ENCODE data around the gene ANKRD63. TPM values are rescaled to one million over a fixed set of nuclear protein-coding genes. Genes with fewer than 3 reads are reported as not detected.
A peak's percentile ranks its signal among the peaks of the same experiment; 100 is the strongest.

Gene ANKRD63
- total and polyA plus RNA-seq, 9 of the 15 experiments (the other 6 are each of a cell fraction or from before 2014, with no cell fraction given), result 1.3 to 2.0 (median 1.8) TPM; not detected in 6

- no peaks in the 10 kb centered on the region for H3K27me3 ChIP-seq (ENCODE audit: control insufficient read depth in 2 of 2, insufficient read depth in 2 of 2, low read length in 2 of 2)
- no peaks in the 10 kb centered on the region for H3K9me1 ChIP-seq (ENCODE audit: control insufficient read depth, insufficient read depth, low read length)
- H3K27ac ChIP-seq (ENCODE audit: extremely low read depth, low read depth, low read length), result no peak overlapping the region
- TF ChIP-seq ZNF79 (CRISPR knock-in tag; IDR thresholded peaks at IDR 0.05; ENCODE audit: low read depth) (no peak), SP2 (IDR thresholded peaks at IDR 0.05; ENCODE audit: extremely low read depth, low read depth, low read length, poor library complexity, severe bottlenecking) (no peak), EWSR1 (IDR thresholded peaks at IDR 0.05; ENCODE audit: borderline replicate concordance, low read depth, partially characterized antibody) (no peak), ZBED1 (IDR thresholded peaks at IDR 0.05) (no peak)
- DNase-seq (ENCODE audit: extremely low read depth in 1 of 4, low spot score in 3 of 4) (no peak), ATAC-seq (no peak), FAIRE-seq (no peak)
- peaks cover 38% of the 10 kb centered on the region for H3K36me3 ChIP-seq (ENCODE audit: control insufficient read depth, insufficient read depth, low read length)
- H3K79me2 ChIP-seq (ENCODE audit: control insufficient read depth, insufficient read depth, low read length), result peaks cover 21% of the 10 kb centered on the region
- H3K4me2 ChIP-seq (ENCODE audit: insufficient read depth, low read length), result no peak overlapping the region
- ChIA-PET POLR2A (interaction anchor here (0.5 to 5.1 kb wide), 10 partner anchors 9 to 445 kb away, joined by 3 to 30 read pairs (median 4); partner anchors contain the start of gene CCDC9B), CTCF (ENCODE audit: low intra/inter-chr PET ratio) (no interaction called here)
- H3K4me1 ChIP-seq (replicated peaks in 1 of 2; ENCODE audit: control insufficient read depth in 2 of 2, insufficient read depth in 2 of 2, low read length in 2 of 2), result peaks cover 46 to 69% of the 10 kb centered on the region in 2 experiments
- H3K9ac ChIP-seq (ENCODE audit: insufficient read depth in 1 of 2, low read depth in 2 of 2, low read length in 2 of 2), result no peak overlapping the region; a peak in 1 of 4 replicates
- intact Hi-C loops (cut with micrococcal nuclease), result no loop called here
- H3K4me3 ChIP-seq, result no peak overlapping the region
- H4K20me1 ChIP-seq (replicated peaks; ENCODE audit: control insufficient read depth, insufficient read depth, low read length), result no peaks in the 10 kb centered on the region; the same call in 1 of the 2 replicates
- 67% methylated on average over 3 of the region's 3 CpGs for WGBS (ENCODE audit: insufficient coverage, low coverage, missing lambda C conversion rate)
- BruUV-seq (replicated peaks), result no TSS peak
- in situ Hi-C loops (cut with MboI), result no loop called here
- H2AFZ ChIP-seq (ENCODE audit: low read depth, low read length), result no peak overlapping the region
- no peaks in the 10 kb centered on the region for H3K9me3 ChIP-seq (replicated peaks; ENCODE audit: control insufficient read depth, insufficient read depth, low read depth, low read length)
These were observed 45.3 kb upstream of the ANKRD63 start for GRCh38 chr15:40328176-40328575.

GRCh38 chr15:40327457-40327856 is 44.6 kb upstream of the ANKRD63 start:
- H2AFZ ChIP-seq (ENCODE audit: low read depth, low read length), result no peak overlapping the region
- H3K9me1 ChIP-seq (ENCODE audit: control insufficient read depth, insufficient read depth, low read length), result no peaks in the 10 kb centered on the region
- no peak overlapping the region for H3K9ac ChIP-seq (ENCODE audit: insufficient read depth in 1 of 2, low read depth in 2 of 2, low read length in 2 of 2)
- 0 out of 2 replicates have a peak overlapping the region, but pooled peaks have one; percentile 7 for H3K4me2 ChIP-seq (ENCODE audit: insufficient read depth, low read length)
- BruUV-seq (replicated peaks), result no TSS peak
- no peaks in the 10 kb centered on the region for H3K9me3 ChIP-seq (replicated peaks; ENCODE audit: control insufficient read depth, insufficient read depth, low read depth, low read length)
- in situ Hi-C loops (cut with MboI), result no loop called here
- DNase-seq (ENCODE audit: extremely low read depth in 1 of 4, low spot score in 3 of 4) (no peak), FAIRE-seq (no peak), ATAC-seq (no peak)
- peaks cover 21% of the 10 kb centered on the region for H3K79me2 ChIP-seq (ENCODE audit: control insufficient read depth, insufficient read depth, low read length)
- WGBS (ENCODE audit: insufficient coverage, low coverage, missing lambda C conversion rate), result 69% methylated on average over 6 of the region's 6 CpGs
- H3K27me3 ChIP-seq (ENCODE audit: control insufficient read depth in 2 of 2, insufficient read depth in 2 of 2, low read length in 2 of 2), result no peaks in the 10 kb centered on the region
- peaks cover 53 to 69% of the 10 kb centered on the region in 2 experiments for H3K4me1 ChIP-seq (replicated peaks in 1 of 2; ENCODE audit: control insufficient read depth in 2 of 2, insufficient read depth in 2 of 2, low read length in 2 of 2)
- H3K36me3 ChIP-seq (ENCODE audit: control insufficient read depth, insufficient read depth, low read length), result peaks cover 38% of the 10 kb centered on the region
- H3K4me3 ChIP-seq, result no peak overlapping the region
- ChIA-PET POLR2A (interaction anchor here (0.5 to 5.1 kb wide), 13 partner anchors 10 to 417 kb away, joined by 3 to 30 read pairs (median 3); partner anchors contain the start of genes BAHD1 and CCDC9B), CTCF (ENCODE audit: low intra/inter-chr PET ratio) (no interaction called here)
- H4K20me1 ChIP-seq (replicated peaks; ENCODE audit: control insufficient read depth, insufficient read depth, low read length), result no peaks in the 10 kb centered on the region; the same call in 1 of the 2 replicates
- H3K27ac ChIP-seq (ENCODE audit: extremely low read depth, low read depth, low read length), result no peak overlapping the region
- intact Hi-C loops (cut with micrococcal nuclease), result no loop called here
- TF ChIP-seq MLX (CRISPR knock-in tag; conservative IDR thresholded peaks at IDR 0.05), result no peak
- no peak for TF ChIP-seq ZNF217 (CRISPR knock-in tag; IDR thresholded peaks at IDR 0.05)
- no peak for TF ChIP-seq ZNF140 (CRISPR knock-in tag; IDR thresholded peaks at IDR 0.05)
- no peak for TF ChIP-seq ZMIZ1 (IDR thresholded peaks at IDR 0.05; ENCODE audit: low read depth in 2 of 2, low read length in 2 of 2)
- no peak for TF ChIP-seq MLLT1 (IDR thresholded peaks at IDR 0.05)
- no peak for TF ChIP-seq JUNB (CRISPR knock-in tag; conservative IDR thresholded peaks at IDR 0.05)

Measured in K562 (cell line).